SK-N-MC (cell line): ENCODE results near the gene GPR82.

Source experiments
- EZH2 ChIP-seq: fragments of 200-600 bp; sonication (generic); IDR thresholded peaks from one replicate; pipeline ENCODE4 v1.6.1; 2017; ENCODE audit warnings: antibody characterized with exemption
- FOXP2 ChIP-seq: optimal IDR thresholded peaks from 2 replicates; pipeline ENCODE3; 2011; ENCODE audit warnings: mild to moderate bottlenecking, moderate library complexity; ENCODE audit not compliant: insufficient read depth; ENCODE audit errors: extremely low read length, control extremely low read depth
- POLR2AphosphoS5 ChIP-seq: IDR thresholded peaks from 2 replicates; pipeline ENCODE4 v1.6.1; 2012; ENCODE audit warnings: mild to moderate bottlenecking, low read depth, low read length, borderline replicate concordance

DNA sequence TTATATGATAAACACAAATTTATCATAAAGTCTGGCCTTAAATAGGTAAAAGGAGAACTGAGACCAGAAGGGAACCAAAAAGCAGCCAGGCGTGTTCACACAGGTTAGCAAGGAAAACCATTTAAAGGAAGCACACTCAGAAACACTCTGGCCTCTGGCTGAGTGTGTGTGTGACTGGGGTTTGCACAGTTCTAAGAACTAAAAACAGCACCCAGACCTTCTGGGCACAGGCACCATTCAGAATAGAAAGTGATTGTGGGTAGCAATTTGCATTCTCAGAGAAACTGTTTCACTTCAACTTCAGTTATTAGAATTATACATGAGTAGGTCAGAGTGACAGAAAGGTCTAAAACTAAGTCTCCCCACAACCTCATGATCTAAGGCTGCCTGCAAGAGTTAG, 10.0 kb downstream of the GPR82 start:
- no peak for TF ChIP-seq EZH2
- TF ChIP-seq POLR2AphosphoS5 = no peak
- no peak for TF ChIP-seq FOXP2
